Thoracic aorta (tissue), 2 donors: ENCODE data around the gene FAM174C. TPM values are rescaled to one million over a fixed set of nuclear protein-coding genes. Genes with fewer than 3 reads are reported as not detected.

Experiments used
- ATAC-seq: fragments of 150-250 bp; one replicate; pipeline ENCODE4 v1.8.0; 2017; ENCODE audit warnings: low read depth; ENCODE audit not compliant: insufficient number of reproducible peaks, low FRiP score
- DNase-seq: peaks from one replicate; pipeline ENCODE4 v3.0.0-alpha.2; 2020; ENCODE audit warnings: low spot score
- H3K27ac ChIP-seq, 2 donors: fragments of 200-600 bp; sonication (generic); 1 replicate in 1 of 2; 2 replicates in 1 of 2; pipeline ENCODE4 v1.5.1; 2016; ENCODE audit warnings: mild to moderate bottlenecking in 2 of 2, moderate library complexity in 2 of 2
- H3K27me3 ChIP-seq: fragments of 200-600 bp; sonication (generic); replicated peaks from 2 replicates; pipeline ENCODE4 v1.6.0; 2016; ENCODE audit warnings: mild to moderate bottlenecking; ENCODE audit not compliant: insufficient read depth
- H3K36me3 ChIP-seq: fragments of 200-600 bp; sonication (generic); one replicate; pipeline ENCODE4 v1.5.1; 2016
- H3K4me1 ChIP-seq, 2 donors: fragments of 200-600 bp; sonication (generic); 1 replicate in 1 of 2; 2 replicates in 1 of 2; pipeline versions ENCODE4 v1.5.1 to v1.6.0; 2016; ENCODE audit warnings: low read depth in 2 of 2, mild to moderate bottlenecking in 1 of 2; ENCODE audit not compliant: control insufficient read depth in 1 of 2
- H3K4me3 ChIP-seq: fragments of 200-600 bp; sonication (generic); 2 replicates; pipeline ENCODE4 v1.5.1; 2016; ENCODE audit warnings: mild to moderate bottlenecking
- H3K9me3 ChIP-seq: fragments of 200-600 bp; sonication (generic); 2 replicates; pipeline ENCODE4 v1.5.1; 2016
- CTCF ChIP-seq: fragments of 200-600 bp; sonication (generic); IDR thresholded peaks from one replicate; pipeline ENCODE4 v1.5.1; 2019; ENCODE audit warnings: antibody characterized with exemption
- total RNA-seq, 2 donors: library from RNA; depleted of rRNA; stranded (reverse); fragments of >200 nt; gene quantifications; one replicate each; pipeline versions ENCODE4 v1.1.0 to v1.2.3, GENCODE V29; 2016

FAM174C gene
- total RNA-seq, 2 donors from 2014 or later, result 18.8 to 40.8 TPM

GRCh38 chr19:1307755-1308303 is 32.5 kb downstream of the FAM174C start:
- no peaks in the 10 kb centered on the region for H3K9me3 ChIP-seq
- no peaks in the 10 kb centered on the region for H3K36me3 ChIP-seq
- no peak for ATAC-seq

GRCh38 chr19:1308718-1309117 is 33.4 kb downstream of the FAM174C start:
- Histone ChIP-seq H3K27me3 (no peaks in the 10 kb centered on the region), H3K36me3 (no peaks in the 10 kb centered on the region), H3K9me3 (no peaks in the 10 kb centered on the region), H3K4me3 (no peak overlapping the region), H3K4me1 (no peaks in the 10 kb centered on the region), H3K27ac (no peak overlapping the region)
- no peak for ATAC-seq
- DNase-seq, result no peak
- TF ChIP-seq CTCF, result no peak

More at GRCh38 chr19:1307755-1308303, 32.5 kb downstream of the FAM174C start:
- no peaks in the 10 kb centered on the region for H3K27me3 ChIP-seq
- no peak overlapping the region for H3K27ac ChIP-seq
- no peak overlapping the region for H3K4me3 ChIP-seq
- no peak for TF ChIP-seq CTCF
- no peaks in the 10 kb centered on the region for H3K4me1 ChIP-seq
- no peak for DNase-seq

- no peak overlapping the region for H3K27ac ChIP-seq
- no peak for ATAC-seq
- H3K4me1 ChIP-seq, result no peaks in the 10 kb centered on the region
- H3K27me3 ChIP-seq, result no peaks in the 10 kb centered on the region
- DNase-seq, result no peak
- no peak overlapping the region for H3K4me3 ChIP-seq
- TF ChIP-seq CTCF, result no peak
- no peaks in the 10 kb centered on the region for H3K36me3 ChIP-seq
- no peaks in the 10 kb centered on the region for H3K9me3 ChIP-seq
Observed at GRCh38 chr19:1309977-1310852, 34.9 kb downstream of the FAM174C start.

GRCh38 chr19:1310853-1311180 is 35.5 kb downstream of the FAM174C start:
- H3K4me1 ChIP-seq, result peaks cover 0 to 6% of the 10 kb centered on the region in 2 donors
- H3K27me3 ChIP-seq, result no peaks in the 10 kb centered on the region

More at GRCh38 chr19:1310853-1311180, 35.5 kb downstream of the FAM174C start:
- no peak for TF ChIP-seq CTCF
- Histone ChIP-seq H3K4me3 (no peak overlapping the region), H3K9me3 (no peaks in the 10 kb centered on the region), H3K36me3 (no peaks in the 10 kb centered on the region), H3K27ac (no peak overlapping the region)
- ATAC-seq (no peak), DNase-seq (no peak)
